ENCODE data around the gene NSMF. TPM values are rescaled to one million over a fixed set of nuclear protein-coding genes. Genes with fewer than 3 reads are reported as not detected.

The NSMF gene
- total and polyA plus RNA-seq, 2 donors (not counting 1 experiment from before 2014, with no cell fraction given), result 28.7 to 59.4 TPM

GRCh38 chr9:137435980-137436760 lies 23.0 kb downstream of the NSMF start:
- CTCF ChIA-PET, result interaction anchor here (1.3 kb wide), 1 partner anchor 9 kb away, joined by 4 read pairs; no protein-coding TSS in a partner anchor
- H3K79me2 ChIP-seq (ENCODE audit: control insufficient read depth, insufficient read depth, low read length), result no peaks in the 10 kb centered on the region

More at GRCh38 chr9:137435980-137436760, 23.0 kb downstream of the NSMF start:
- Mint-ChIP-seq H3K4me1 (no peaks in the 10 kb centered on the region), H3K9me3 (ENCODE audit: insufficient read depth) (no peaks in the 10 kb centered on the region), H3K27me3 (no peaks in the 10 kb centered on the region), H3K4me3 (no peak overlapping the region), H3K27ac (no peak overlapping the region)
- no peak overlapping the region for H2AFZ ChIP-seq (ENCODE audit: insufficient read depth, low read depth, low read length, poor library complexity, severe bottlenecking)
- DNase-seq (no peak), ATAC-seq (ENCODE audit: low read depth) (peak; percentile 28)
- peaks cover 0 to 4% (median 0%) of the 10 kb centered on the region in 3 donors for H3K9me3 ChIP-seq (ENCODE audit: control extremely low read depth in 1 of 3, control insufficient read depth in 2 of 3, insufficient read depth in 1 of 3, low read length in 2 of 3)
- peaks cover 0 to 14% (median 3%) of the 10 kb centered on the region in 4 experiments for H3K27me3 ChIP-seq (replicated peaks in 1 of 4; ENCODE audit: control extremely low read depth in 1 of 4, control insufficient read depth in 3 of 4, insufficient read depth in 4 of 4, low read length in 3 of 4)
- no peak overlapping the region for H3K4me3 ChIP-seq (ENCODE audit: control extremely low read depth in 1 of 5, extremely low read depth in 1 of 5, insufficient read depth in 1 of 5, low read depth in 2 of 5, low read length in 4 of 5)
- POLR2A ChIA-PET, result interaction anchor here (1.0 kb wide), 1 partner anchor 11 kb away, joined by 3 read pairs; no protein-coding TSS in a partner anchor
- no peaks in the 10 kb centered on the region for H4K20me1 ChIP-seq (ENCODE audit: control insufficient read depth, insufficient read depth, low read length, poor library complexity, severe bottlenecking)
- H3K27ac ChIP-seq (ENCODE audit: low read length in 2 of 2), result no peak overlapping the region
- no peak overlapping the region for H3K4me2 ChIP-seq (replicated peaks; ENCODE audit: low read depth, low read length, poor library complexity, severe bottlenecking)
- no peak for TF ChIP-seq EZH2 (IDR thresholded peaks at IDR 0.05; ENCODE audit: borderline replicate concordance, insufficient read depth, low read depth, low read length, poor library complexity, severe bottlenecking)
- TF ChIP-seq CTCF (IDR thresholded peaks at IDR 0.05), result no peak
- no peaks in the 10 kb centered on the region for H3K36me3 ChIP-seq (replicated peaks in 1 of 2; ENCODE audit: control extremely low read depth in 1 of 2, control insufficient read depth in 1 of 2, extremely low read depth in 1 of 2, insufficient read depth in 2 of 2, low read length in 1 of 2)
- no peak overlapping the region for H3K9ac ChIP-seq (ENCODE audit: low read length)
- WGBS (ENCODE audit: insufficient coverage), result 62% methylated on average over 40 of the region's 42 CpGs
- intact Hi-C loops (cut with micrococcal nuclease), result no loop called here
- peaks cover under 1 to 3% of the 10 kb centered on the region in 2 donors for H3K4me1 ChIP-seq (ENCODE audit: control insufficient read depth in 2 of 2, insufficient read depth in 2 of 2, low read length in 2 of 2)

Measured in B cell (primary cell).